Measurements from ENCODE around the gene TANC1. TPM values are rescaled to one million over a fixed set of nuclear protein-coding genes. Genes with fewer than 3 reads are reported as not detected.
A peak's percentile ranks its signal among the peaks of the same experiment; 100 is the strongest.

The TANC1 gene
- total and polyA plus RNA-seq, 5 donors, result 22.8 to 75.8 (median 46.5) TPM

- intact Hi-C loops (cut with DNase I), result no loop called here
- Histone ChIP-seq H3K9me3 (ENCODE audit: control insufficient read depth, low read length) (no peaks in the 10 kb centered on the region), H3K27ac (ENCODE audit: low read length) (peak overlapping the region; percentile 23), H3K27me3 (ENCODE audit: control insufficient read depth, insufficient read depth) (no peaks in the 10 kb centered on the region), H3K4me1 (ENCODE audit: control insufficient read depth, insufficient read depth, low read length) (peaks cover 17% of the 10 kb centered on the region), H3K4me3 (ENCODE audit: low read length) (no peak overlapping the region)
- 58% methylated on average over 5 of the region's 5 CpGs for WGBS
- peak; percentile 83 to 90 for ATAC-seq
- peak in 2 of 3 donors; percentile 31 to 49 for DNase-seq
These were observed 26.7 kb downstream of the TANC1 start for GRCh38 chr2:158994920-158995676.

GRCh38 chr2:158995677-158996049 lies 27.2 kb downstream of the TANC1 start:
- DNase-seq (no peak), ATAC-seq (peak; percentile 15)
- intact Hi-C loops (cut with DNase I), result no loop called here
- Histone ChIP-seq H3K4me3 (ENCODE audit: low read length) (no peak overlapping the region), H3K9me3 (ENCODE audit: control insufficient read depth, low read length) (no peaks in the 10 kb centered on the region), H3K27ac (ENCODE audit: low read length) (no peak overlapping the region), H3K4me1 (ENCODE audit: control insufficient read depth, insufficient read depth, low read length) (peaks cover 12% of the 10 kb centered on the region), H3K27me3 (ENCODE audit: control insufficient read depth, insufficient read depth) (no peaks in the 10 kb centered on the region)
- 69% methylated on average over 5 of the region's 5 CpGs for WGBS

- Histone ChIP-seq H3K4me1 (ENCODE audit: control insufficient read depth, insufficient read depth, low read length) (peaks cover 12% of the 10 kb centered on the region), H3K4me3 (ENCODE audit: low read length) (no peak overlapping the region), H3K27ac (ENCODE audit: low read length) (no peak overlapping the region), H3K9me3 (ENCODE audit: control insufficient read depth, low read length) (no peaks in the 10 kb centered on the region), H3K27me3 (ENCODE audit: control insufficient read depth, insufficient read depth) (no peaks in the 10 kb centered on the region)
- intact Hi-C loops (cut with DNase I), result no loop called here
- WGBS, result 94% methylated on average over 4 of the region's 4 CpGs
- ATAC-seq, result no peak
- no peak for DNase-seq
These were observed 28.0 kb downstream of the TANC1 start for GRCh38 chr2:158996378-158996993.

- 49% methylated on average over 4 of the region's 4 CpGs for WGBS
- intact Hi-C loops (cut with DNase I), result no loop called here
- Histone ChIP-seq H3K4me1 (ENCODE audit: control insufficient read depth, insufficient read depth, low read length) (peaks cover 18% of the 10 kb centered on the region), H3K9me3 (ENCODE audit: control insufficient read depth, low read length) (no peaks in the 10 kb centered on the region), H3K27me3 (ENCODE audit: control insufficient read depth, insufficient read depth) (no peaks in the 10 kb centered on the region), H3K27ac (ENCODE audit: low read length) (no peak overlapping the region), H3K4me3 (ENCODE audit: low read length) (no peak overlapping the region)
- ATAC-seq (no peak), DNase-seq (no peak)
These were observed 28.8 kb downstream of the TANC1 start for GRCh38 chr2:158997037-158997790.

GRCh38 chr2:158998551-158999248 lies 30.3 kb downstream of the TANC1 start:
- Histone ChIP-seq H3K4me3 (ENCODE audit: low read length) (no peak overlapping the region), H3K27me3 (ENCODE audit: control insufficient read depth, insufficient read depth) (no peaks in the 10 kb centered on the region), H3K9me3 (ENCODE audit: control insufficient read depth, low read length) (no peaks in the 10 kb centered on the region), H3K27ac (ENCODE audit: low read length) (peak overlapping the region; percentile 40), H3K4me1 (ENCODE audit: control insufficient read depth, insufficient read depth, low read length) (peaks cover 18% of the 10 kb centered on the region)
- peak in 1 of 2 donors; percentile 32 for ATAC-seq
- intact Hi-C loops (cut with DNase I), result no loop called here
- no peak for DNase-seq
- 49% methylated on average over 6 of the region's 6 CpGs for WGBS

- Histone ChIP-seq H3K4me3 (ENCODE audit: low read length) (no peak overlapping the region), H3K4me1 (ENCODE audit: control insufficient read depth, insufficient read depth, low read length) (peaks cover 15% of the 10 kb centered on the region), H3K9me3 (ENCODE audit: control insufficient read depth, low read length) (no peaks in the 10 kb centered on the region), H3K27me3 (ENCODE audit: control insufficient read depth, insufficient read depth) (no peaks in the 10 kb centered on the region), H3K27ac (ENCODE audit: low read length) (no peak overlapping the region)
- DNase-seq, result no peak
- WGBS, result 39% methylated on average over 4 of the region's 4 CpGs
- intact Hi-C loops (cut with DNase I), result no loop called here
- no peak for ATAC-seq
These were observed 31.0 kb downstream of the TANC1 start for GRCh38 chr2:158999458-158999857.

- no peak overlapping the region for H3K27ac ChIP-seq (ENCODE audit: low read length)
- peaks cover 15% of the 10 kb centered on the region for H3K4me1 ChIP-seq (ENCODE audit: control insufficient read depth, insufficient read depth, low read length)
- no peak overlapping the region for H3K4me3 ChIP-seq (ENCODE audit: low read length)
- no peak for ATAC-seq
- intact Hi-C loops (cut with DNase I), result no loop called here
- WGBS, result 96% methylated on average over 8 of the region's 8 CpGs
- no peak for DNase-seq
- H3K27me3 ChIP-seq (ENCODE audit: control insufficient read depth, insufficient read depth), result no peaks in the 10 kb centered on the region
- H3K9me3 ChIP-seq (ENCODE audit: control insufficient read depth, low read length), result no peaks in the 10 kb centered on the region
These were observed 31.6 kb downstream of the TANC1 start for GRCh38 chr2:159000072-159000471.

- ATAC-seq (no peak), DNase-seq (no peak)
- intact Hi-C loops (cut with DNase I), result no loop called here
- H3K27ac ChIP-seq (ENCODE audit: low read length), result no peak overlapping the region
- H3K4me3 ChIP-seq (ENCODE audit: low read length), result no peak overlapping the region
- H3K27me3 ChIP-seq (ENCODE audit: control insufficient read depth, insufficient read depth), result no peaks in the 10 kb centered on the region
- no peaks in the 10 kb centered on the region for H3K9me3 ChIP-seq (ENCODE audit: control insufficient read depth, low read length)
- H3K4me1 ChIP-seq (ENCODE audit: control insufficient read depth, insufficient read depth, low read length), result peaks cover 13% of the 10 kb centered on the region
- WGBS, result 56% methylated on average over 7 of the region's 7 CpGs
These were observed 34.1 kb downstream of the TANC1 start for GRCh38 chr2:159002462-159003111.

GRCh38 chr2:159003555-159003954 lies 35.1 kb downstream of the TANC1 start:
- Histone ChIP-seq H3K9me3 (ENCODE audit: control insufficient read depth, low read length) (no peaks in the 10 kb centered on the region), H3K27ac (ENCODE audit: low read length) (no peak overlapping the region), H3K4me3 (ENCODE audit: low read length) (no peak overlapping the region), H3K27me3 (ENCODE audit: control insufficient read depth, insufficient read depth) (no peaks in the 10 kb centered on the region), H3K4me1 (ENCODE audit: control insufficient read depth, insufficient read depth, low read length) (peaks cover 11% of the 10 kb centered on the region)
- ATAC-seq, result peak in 1 of 2 donors; percentile 44
- WGBS, result 82% methylated on average over 13 of the region's 13 CpGs
- intact Hi-C loops (cut with DNase I), result no loop called here
- peak; percentile 45 to 79 (median 74) for DNase-seq

GRCh38 chr2:159004849-159005248 lies 36.4 kb downstream of the TANC1 start:
- no peak for DNase-seq
- Histone ChIP-seq H3K4me1 (ENCODE audit: control insufficient read depth, insufficient read depth, low read length) (peaks cover 6% of the 10 kb centered on the region), H3K27ac (ENCODE audit: low read length) (no peak overlapping the region), H3K4me3 (ENCODE audit: low read length) (no peak overlapping the region), H3K9me3 (ENCODE audit: control insufficient read depth, low read length) (no peaks in the 10 kb centered on the region), H3K27me3 (ENCODE audit: control insufficient read depth, insufficient read depth) (no peaks in the 10 kb centered on the region)
- intact Hi-C loops (cut with DNase I), result no loop called here
- WGBS, result 97% methylated on average over 6 of the region's 6 CpGs
- ATAC-seq, result no peak
